Measurements from ENCODE around the gene RIMBP2. TPM values are rescaled to one million over a fixed set of nuclear protein-coding genes. Genes with fewer than 3 reads are reported as not detected.

Gene RIMBP2
- polyA plus RNA-seq, 1 of the 3 experiments (the other 2 are of a cell fraction), result 0.90 TPM

- Histone ChIP-seq H3K9me3 (no peaks in the 10 kb centered on the region), H3K27me3 (ENCODE audit: insufficient read depth) (no peaks in the 10 kb centered on the region), H3K4me2 (no peak overlapping the region), H3K9ac (no peak overlapping the region), H3F3A (replicated peaks; ENCODE audit: insufficient read depth) (no peaks in the 10 kb centered on the region), H3K27ac (ENCODE audit: low read depth in 2 of 2, low read length in 1 of 2) (peak overlapping the region in 1 of 2 experiments; percentile 53; a peak in 1 of 4 replicates), H3K9me2 (no peaks in the 10 kb centered on the region), H3K79me2 (ENCODE audit: insufficient read depth) (no peaks in the 10 kb centered on the region), H3K4me1 (ENCODE audit: control insufficient read depth in 1 of 2, insufficient read depth in 2 of 2, low read depth in 1 of 2, low read length in 1 of 2) (peaks cover 0 to 24% of the 10 kb centered on the region in 2 experiments; a peak in 1 of 4 replicates), H3K36me3 (replicated peaks in 1 of 2; ENCODE audit: control insufficient read depth in 1 of 2, insufficient read depth in 2 of 2, low read length in 1 of 2) (no peaks in the 10 kb centered on the region), H3K4me3 (ENCODE audit: low read depth in 2 of 2, low read length in 1 of 2) (no peak overlapping the region), H4K20me1 (ENCODE audit: insufficient read depth) (no peaks in the 10 kb centered on the region), H2AFZ (ENCODE audit: low read depth) (no peak overlapping the region)
- TF ChIP-seq SIN3A (IDR thresholded peaks at IDR 0.05; ENCODE audit: borderline replicate concordance, low read depth, low read length) (no peak), GATA2 (CRISPR knock-in tag; IDR thresholded peaks at IDR 0.05) (peak; percentile 22; the same call in 1 of the 2 replicates)
- ChIA-PET CTCF (interaction anchor here (4.3 kb wide), 1 partner anchor 284 kb away, joined by 27 read pairs; no protein-coding TSS in a partner anchor), POLR2A (no interaction called here)
- 50% methylated on average over 8 of the region's 9 CpGs for WGBS (ENCODE audit: low lambda C conversion rate)
- peak; percentile 56 for DNase-seq
Observed at GRCh38 chr12:130463275-130463658, 252.8 kb downstream of the RIMBP2 start.

- H2AFZ ChIP-seq (ENCODE audit: low read depth), result no peak overlapping the region
- no peaks in the 10 kb centered on the region for H3F3A ChIP-seq (replicated peaks; ENCODE audit: insufficient read depth)
- CTCF ChIA-PET, result interaction anchor here (1.2 to 4.3 kb wide), 2 partner anchors 10 to 284 kb away, joined by 4 to 27 read pairs; no protein-coding TSS in a partner anchor
- H4K20me1 ChIP-seq (ENCODE audit: insufficient read depth), result no peaks in the 10 kb centered on the region
- no peaks in the 10 kb centered on the region for H3K79me2 ChIP-seq (ENCODE audit: insufficient read depth)
- H3K9ac ChIP-seq, result no peak overlapping the region
- TF ChIP-seq JUND (IDR thresholded peaks at IDR 0.05) (no peak), EP300 (IDR thresholded peaks at IDR 0.05; ENCODE audit: borderline replicate concordance in 1 of 2, low read depth in 1 of 2, low read length in 1 of 2) (no peak), NRF1 (IDR thresholded peaks at IDR 0.05; ENCODE audit: low read depth, low read length) (no peak)
- no peaks in the 10 kb centered on the region for H3K36me3 ChIP-seq (replicated peaks in 1 of 2; ENCODE audit: control insufficient read depth in 1 of 2, insufficient read depth in 2 of 2, low read length in 1 of 2)
- 57% methylated on average over 9 of the region's 21 CpGs for WGBS (ENCODE audit: low lambda C conversion rate)
- no peak for DNase-seq
- no peak overlapping the region for H3K4me2 ChIP-seq
- peak overlapping the region in 1 of 2 experiments; percentile 47; a peak in 1 of 4 replicates for H3K27ac ChIP-seq (ENCODE audit: low read depth in 2 of 2, low read length in 1 of 2)
- H3K27me3 ChIP-seq (ENCODE audit: insufficient read depth), result no peaks in the 10 kb centered on the region
- H3K4me3 ChIP-seq (ENCODE audit: low read depth in 2 of 2, low read length in 1 of 2), result no peak overlapping the region
- H3K9me3 ChIP-seq, result no peaks in the 10 kb centered on the region
- no peaks in the 10 kb centered on the region for H3K9me2 ChIP-seq
- peaks cover 0 to 27% of the 10 kb centered on the region in 2 experiments; a peak in 1 of 4 replicates for H3K4me1 ChIP-seq (ENCODE audit: control insufficient read depth in 1 of 2, insufficient read depth in 2 of 2, low read depth in 1 of 2, low read length in 1 of 2)
- POLR2A ChIA-PET, result interaction anchor here (0.5 kb wide), 1 partner anchor 849 kb away, joined by 3 read pairs; no protein-coding TSS in a partner anchor
Observed at GRCh38 chr12:130462558-130463274, 253.4 kb downstream of the RIMBP2 start.

- Histone ChIP-seq H3K4me1 (ENCODE audit: control insufficient read depth in 1 of 2, insufficient read depth in 2 of 2, low read depth in 1 of 2, low read length in 1 of 2) (peaks cover 0 to 34% of the 10 kb centered on the region in 2 experiments; a peak in 1 of 4 replicates), H3F3A (replicated peaks; ENCODE audit: insufficient read depth) (no peaks in the 10 kb centered on the region), H3K27ac (ENCODE audit: low read depth in 2 of 2, low read length in 1 of 2) (no peak overlapping the region; a peak in 1 of 4 replicates), H3K27me3 (ENCODE audit: insufficient read depth) (no peaks in the 10 kb centered on the region), H3K4me3 (ENCODE audit: low read depth in 2 of 2, low read length in 1 of 2) (no peak overlapping the region), H3K9me3 (no peaks in the 10 kb centered on the region), H3K9ac (no peak overlapping the region), H3K36me3 (replicated peaks in 1 of 2; ENCODE audit: control insufficient read depth in 1 of 2, insufficient read depth in 2 of 2, low read length in 1 of 2) (no peaks in the 10 kb centered on the region), H3K9me2 (no peaks in the 10 kb centered on the region), H3K4me2 (no peak overlapping the region), H4K20me1 (ENCODE audit: insufficient read depth) (no peaks in the 10 kb centered on the region), H3K79me2 (ENCODE audit: insufficient read depth) (no peaks in the 10 kb centered on the region), H2AFZ (ENCODE audit: low read depth) (no peak overlapping the region)
- POLR2A ChIA-PET, result interaction anchor here (0.5 kb wide), 1 partner anchor 850 kb away, joined by 3 read pairs; no protein-coding TSS in a partner anchor
- WGBS (ENCODE audit: low lambda C conversion rate), result 71% methylated on average over 16 of the region's 22 CpGs
- no peak for DNase-seq
- CTCF ChIA-PET, result interaction anchor here (1.2 to 4.3 kb wide), 4 partner anchors 11 to 285 kb away, joined by 4 to 27 read pairs (median 4); no protein-coding TSS in a partner anchor
- TF ChIP-seq SIN3A (IDR thresholded peaks at IDR 0.05; ENCODE audit: borderline replicate concordance, low read depth, low read length) (no peak), ELF1 (IDR thresholded peaks at IDR 0.05) (no peak), SMC3 (IDR thresholded peaks at IDR 0.05; ENCODE audit: low read depth, low read length) (no peak), ZBTB33 (IDR thresholded peaks at IDR 0.05; ENCODE audit: borderline replicate concordance, low read depth) (no peak), TCF12 (IDR thresholded peaks at IDR 0.05) (no peak), YY1 (IDR thresholded peaks at IDR 0.05; ENCODE audit: low read depth) (no peak), TAF1 (IDR thresholded peaks at IDR 0.05; ENCODE audit: borderline replicate concordance, low read depth, low read length) (no peak), TEAD4 (IDR thresholded peaks at IDR 0.05; ENCODE audit: borderline replicate concordance, insufficient read depth) (no peak), RAD21 (IDR thresholded peaks at IDR 0.05; ENCODE audit: low read length) (no peak), CHD2 (IDR thresholded peaks at IDR 0.05; ENCODE audit: low read length, partially characterized antibody) (no peak), GABPA (IDR thresholded peaks at IDR 0.05; ENCODE audit: low read depth) (no peak), RCOR1 (IDR thresholded peaks at IDR 0.05; ENCODE audit: low read length) (no peak), JUND (IDR thresholded peaks at IDR 0.05) (no peak), USF1 (IDR thresholded peaks at IDR 0.05; ENCODE audit: borderline replicate concordance, low read depth) (no peak), MAX (IDR thresholded peaks at IDR 0.05; ENCODE audit: low read depth) (no peak)
Observed at GRCh38 chr12:130461839-130462557, 254.1 kb downstream of the RIMBP2 start.

Measured in SK-N-SH (cell line).